ENCODE data around the gene GPR108.

DNA sequence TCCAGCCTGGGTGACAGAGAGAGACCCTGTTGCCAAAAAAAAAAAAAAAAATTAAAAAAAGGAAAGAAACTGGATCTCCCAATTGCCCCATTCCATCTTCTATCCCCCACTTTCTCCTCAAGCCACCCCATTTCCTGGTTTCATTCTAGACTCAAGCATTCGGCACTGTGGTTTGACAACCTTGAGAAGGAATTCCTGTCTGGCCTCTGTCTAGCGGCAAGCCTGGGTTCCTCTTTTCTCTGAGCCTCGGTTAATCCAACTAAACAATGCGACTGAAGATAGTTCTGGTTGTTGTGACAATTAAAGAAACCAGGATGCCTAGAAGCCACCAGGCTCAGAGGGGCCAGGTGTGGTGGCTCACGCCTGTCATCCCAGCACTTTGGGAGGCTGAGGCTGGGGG is 13.6 kb downstream of the GPR108 start:
- TF ChIP-seq GATA2 (IDR thresholded peaks at IDR 0.05; ENCODE audit: low read depth, low read length) = no peak
- TF ChIP-seq GATA3 (IDR thresholded peaks at IDR 0.05; ENCODE audit: low read depth, low read length) = no peak

Data from SH-SY5Y (cell line).